ENCODE data around the gene TCERG1. TPM values are rescaled to one million over a fixed set of nuclear protein-coding genes. Genes with fewer than 3 reads are reported as not detected.

The TCERG1 gene
- total RNA-seq, 1 donor from 2014 or later = 32.6 TPM

GRCh38 chr5:146467760-146468159, 20.6 kb downstream of the TCERG1 start:
- Histone ChIP-seq H3K36me3 (ENCODE audit: control insufficient read depth, insufficient read depth, low read length) (peaks cover 14% of the 10 kb centered on the region), H3K4me3 (ENCODE audit: low read depth, low read length) (no peak overlapping the region), H3K27me3 (ENCODE audit: control insufficient read depth, insufficient read depth, low read length) (no peaks in the 10 kb centered on the region)
- FAIRE-seq = no peak
- no peak for DNase-seq (ENCODE audit: low read depth)
- no peak for TF ChIP-seq CTCF (IDR thresholded peaks at IDR 0.05; ENCODE audit: insufficient read depth, low read length, severe bottlenecking)

GRCh38 chr5:146474065-146474464, 26.9 kb downstream of the TCERG1 start:
- no peak overlapping the region for H3K4me3 ChIP-seq (ENCODE audit: low read depth, low read length)
- DNase-seq (ENCODE audit: low read depth) (no peak), FAIRE-seq (no peak)
- peaks cover 10% of the 10 kb centered on the region for H3K36me3 ChIP-seq (ENCODE audit: control insufficient read depth, insufficient read depth, low read length)
- TF ChIP-seq CTCF (IDR thresholded peaks at IDR 0.05; ENCODE audit: insufficient read depth, low read length, severe bottlenecking) = no peak
- no peaks in the 10 kb centered on the region for H3K27me3 ChIP-seq (ENCODE audit: control insufficient read depth, insufficient read depth, low read length)

- no peak for FAIRE-seq
- no peaks in the 10 kb centered on the region for H3K27me3 ChIP-seq (ENCODE audit: control insufficient read depth, insufficient read depth, low read length)
- peak; percentile 17 for TF ChIP-seq CTCF (IDR thresholded peaks at IDR 0.05; ENCODE audit: insufficient read depth, low read length, severe bottlenecking)
- no peak for DNase-seq (ENCODE audit: low read depth)
- H3K36me3 ChIP-seq (ENCODE audit: control insufficient read depth, insufficient read depth, low read length) = peaks cover 7% of the 10 kb centered on the region
- H3K4me3 ChIP-seq (ENCODE audit: low read depth, low read length) = no peak overlapping the region
Measured at GRCh38 chr5:146475190-146475780, 28.2 kb downstream of the TCERG1 start.

GRCh38 chr5:146475906-146476305, 28.8 kb downstream of the TCERG1 start:
- Histone ChIP-seq H3K4me3 (ENCODE audit: low read depth, low read length) (no peak overlapping the region), H3K36me3 (ENCODE audit: control insufficient read depth, insufficient read depth, low read length) (peaks cover 8% of the 10 kb centered on the region), H3K27me3 (ENCODE audit: control insufficient read depth, insufficient read depth, low read length) (no peaks in the 10 kb centered on the region)
- TF ChIP-seq CTCF (IDR thresholded peaks at IDR 0.05; ENCODE audit: insufficient read depth, low read length, severe bottlenecking) = no peak
- FAIRE-seq = no peak
- no peak for DNase-seq (ENCODE audit: low read depth)

- no peaks in the 10 kb centered on the region for H3K27me3 ChIP-seq (ENCODE audit: control insufficient read depth, insufficient read depth, low read length)
- DNase-seq (ENCODE audit: low read depth) = no peak
- H3K36me3 ChIP-seq (ENCODE audit: control insufficient read depth, insufficient read depth, low read length) = peaks cover 10% of the 10 kb centered on the region
- no peak for FAIRE-seq
- TF ChIP-seq CTCF (IDR thresholded peaks at IDR 0.05; ENCODE audit: insufficient read depth, low read length, severe bottlenecking) = no peak
- no peak overlapping the region for H3K4me3 ChIP-seq (ENCODE audit: low read depth, low read length)
Measured at GRCh38 chr5:146482775-146483174, 35.6 kb downstream of the TCERG1 start.

All from bronchial epithelial cell (primary cell).